H4 (cell line): ENCODE measurements around the gene CLEC17A. TPM values are rescaled to one million over a fixed set of nuclear protein-coding genes. Genes with fewer than 3 reads are reported as not detected.
"Not testable (repeated sequence)": the region's sequence is repeated elsewhere in the genome, so short reads cannot be mapped to it uniquely, and the experiment has no call there.

Experiments
- DNase-seq: peaks from one replicate; pipeline ENCODE4 v3.0.0-alpha.2; 2015; ENCODE audit warnings: low spot score
- total RNA-seq: library from RNA; depleted of rRNA; stranded (reverse); fragments of >200 nt; shearing (Covaris generic); gene quantifications from 2 replicates; pipeline ENCODE4 v1.2.3, GENCODE V29; 2014

CLEC17A gene
- total RNA-seq, 1 experiment from 2014 or later: not detected

GRCh38 chr19:14577885-14578427 lies 4.9 kb upstream of the CLEC17A start:
- no peak for DNase-seq

- no peak for DNase-seq
Observed at GRCh38 chr19:14580623-14581237, 2.2 kb upstream of the CLEC17A start.

GRCh38 chr19:14584372-14584771 lies 1.5 kb downstream of the CLEC17A start:
- DNase-seq: not testable (repeated sequence)

- peak; percentile 53 for DNase-seq
Observed at GRCh38 chr19:14585187-14585586, 2.3 kb downstream of the CLEC17A start.

GRCh38 chr19:14589433-14589832 lies 6.5 kb downstream of the CLEC17A start:
- not testable (repeated sequence) for DNase-seq

- DNase-seq: no peak
Observed at GRCh38 chr19:14595558-14595957, 12.7 kb downstream of the CLEC17A start.

- no peak for DNase-seq
Observed at GRCh38 chr19:14599548-14600147, 16.8 kb downstream of the CLEC17A start.

- no peak for DNase-seq
Observed at GRCh38 chr19:14603990-14604387, 21.1 kb downstream of the CLEC17A start.

- DNase-seq: no peak
Observed at GRCh38 chr19:14606627-14607026, 23.7 kb downstream of the CLEC17A start.

GRCh38 chr19:14611051-14611450 lies 28.2 kb downstream of the CLEC17A start:
- DNase-seq: no peak

GRCh38 chr19:14612242-14612641 lies 29.4 kb downstream of the CLEC17A start:
- DNase-seq: not testable (repeated sequence)

GRCh38 chr19:14612657-14613056 lies 29.8 kb downstream of the CLEC17A start:
- DNase-seq: no peak

- DNase-seq: not testable (repeated sequence)
Observed at GRCh38 chr19:14613399-14614098, 30.7 kb downstream of the CLEC17A start.

- no peak for DNase-seq
Observed at GRCh38 chr19:14614099-14614412, 31.2 kb downstream of the CLEC17A start.

GRCh38 chr19:14615623-14616022 lies 32.7 kb downstream of the CLEC17A start:
- no peak for DNase-seq

GRCh38 chr19:14616407-14616806 lies 33.5 kb downstream of the CLEC17A start:
- no peak for DNase-seq

GRCh38 chr19:14619404-14619803 lies 36.5 kb downstream of the CLEC17A start:
- no peak for DNase-seq

- DNase-seq: not testable (repeated sequence)
Observed at GRCh38 chr19:14624491-14624890, 41.6 kb downstream of the CLEC17A start.

GRCh38 chr19:14629557-14629956 lies 46.7 kb downstream of the CLEC17A start:
- DNase-seq: no peak

- DNase-seq: peak; percentile 66
Observed at GRCh38 chr19:14632286-14632685, 49.4 kb downstream of the CLEC17A start.

GRCh38 chr19:14639536-14640277 lies 56.8 kb downstream of the CLEC17A start:
- DNase-seq: no peak

- DNase-seq: no peak
Observed at GRCh38 chr19:14648506-14648905, 65.6 kb downstream of the CLEC17A start.
